ENCODE measurements around the gene TMEM108.

- TF ChIP-seq POLR2A (IDR thresholded peaks at IDR 0.05), result no peak
- TF ChIP-seq CTCF (IDR thresholded peaks at IDR 0.05), result no peak
These were observed 261.9 kb downstream of the TMEM108 start for GRCh38 chr3:133300102-133300501.
